Prostate gland (tissue), 2 donors: Measurements from ENCODE around the gene CTR9. TPM values are rescaled to one million over a fixed set of nuclear protein-coding genes. Genes with fewer than 3 reads are reported as not detected.

Source experiments
- DNase-seq: peaks from one replicate; pipeline ENCODE4 v3.0.0-alpha.2; 2019; ENCODE audit warnings: low spot score
- H3K27ac ChIP-seq, 2 donors: fragments of 200-600 bp; sonication (generic); 2 replicates each; pipeline ENCODE4 v1.5.1; 2017 to 2019
- H3K27me3 ChIP-seq: fragments of 200-600 bp; sonication (generic); replicated peaks from 2 replicates; pipeline ENCODE4 v1.5.1; 2019; ENCODE audit not compliant: insufficient read depth
- H3K36me3 ChIP-seq, 2 donors: fragments of 200-600 bp; sonication (generic); 1 replicate in 1 of 2; 2 replicates in 1 of 2; pipeline versions ENCODE4 v1.5.1 to v1.8.1; 2017 to 2019
- H3K4me1 ChIP-seq: fragments of 200-600 bp; sonication (generic); replicated peaks from 2 replicates; pipeline ENCODE4 v1.5.1; 2019
- H3K4me3 ChIP-seq, 2 donors: fragments of 200-600 bp; sonication (generic); 2 replicates each; pipeline ENCODE4 v1.5.1; 2017 to 2019
- H3K9me3 ChIP-seq: fragments of 200-600 bp; sonication (generic); 2 replicates; pipeline ENCODE4 v1.5.1; 2017
- POLR2A ChIP-seq: fragments of 450-650 bp; IDR thresholded peaks from one replicate; pipeline ENCODE4 v1.6.1; 2016; ENCODE audit warnings: antibody characterized with exemption, mild to moderate bottlenecking
- POLR2AphosphoS5 ChIP-seq: sonication (generic); formaldehyde crosslinking; IDR thresholded peaks from one replicate; pipeline ENCODE4 v1.6.1; 2017; ENCODE audit warnings: antibody characterized with exemption
- WGBS: methylation state at CpG from one replicate; pipeline ENCODE4 v1.1.5; 2018; 5-methylcytosine and 5-hydroxymethylcytosine counted together
- intact Hi-C: fragments of 100-400 bp; cut with DNase I; formaldehyde crosslinking; loops from one replicate; pipeline ENCODE4 v1.14.2; 2022
- total RNA-seq, 2 donors: library from RNA; depleted of rRNA; stranded (reverse); fragments of >200 nt; gene quantifications; one replicate each; pipeline ENCODE4 v1.1.0, GENCODE V29; 2016
- TF ChIP-seq, protein P1 (sequence below), 4 experiments: fragments of 200-600 bp in 2 of 4; fragments of 450-650 bp in 2 of 4; sonication (generic) in 2 of 4; IDR thresholded peaks; 1 replicate in 3 of 4; 2 replicates in 1 of 4; pipeline ENCODE4 v1.5.1; 2016 to 2019; ENCODE audit warnings: antibody characterized with exemption in 4 of 4, mild to moderate bottlenecking in 2 of 4, moderate library complexity in 2 of 4

CTR9 gene
- total RNA-seq, 2 donors from 2014 or later, result 23.6 to 28.3 TPM

DNA sequence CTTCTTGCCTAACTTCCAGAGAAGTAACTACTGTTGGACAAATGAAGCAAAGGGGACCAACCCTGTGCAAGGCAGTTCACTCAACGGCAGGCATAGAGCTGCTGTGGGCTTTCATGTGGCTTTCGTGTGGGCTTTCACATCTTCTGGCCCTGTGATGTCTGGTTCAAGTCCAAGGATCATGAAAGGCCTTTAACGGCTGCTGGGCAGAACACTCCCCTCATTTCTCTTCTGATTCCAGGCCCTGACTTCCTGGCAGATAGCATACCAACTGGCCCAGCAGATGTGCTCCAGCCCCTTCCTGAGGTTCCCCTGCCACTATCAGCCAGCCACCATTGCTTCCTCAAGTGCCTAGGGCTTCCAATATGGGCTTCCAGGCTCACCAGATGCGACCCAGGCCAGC is 28.7 kb upstream of the CTR9 start:
- DNase-seq, result no peak
- Histone ChIP-seq H3K9me3 (no peaks in the 10 kb centered on the region), H3K36me3 (no peaks in the 10 kb centered on the region), H3K27me3 (no peaks in the 10 kb centered on the region), H3K27ac (no peak overlapping the region), H3K4me1 (no peaks in the 10 kb centered on the region), H3K4me3 (no peak overlapping the region)
- 76% methylated on average over 4 of the region's 4 CpGs for WGBS
- TF ChIP-seq POLR2A (no peak), POLR2AphosphoS5 (no peak)
- TF ChIP-seq, protein P1, sequence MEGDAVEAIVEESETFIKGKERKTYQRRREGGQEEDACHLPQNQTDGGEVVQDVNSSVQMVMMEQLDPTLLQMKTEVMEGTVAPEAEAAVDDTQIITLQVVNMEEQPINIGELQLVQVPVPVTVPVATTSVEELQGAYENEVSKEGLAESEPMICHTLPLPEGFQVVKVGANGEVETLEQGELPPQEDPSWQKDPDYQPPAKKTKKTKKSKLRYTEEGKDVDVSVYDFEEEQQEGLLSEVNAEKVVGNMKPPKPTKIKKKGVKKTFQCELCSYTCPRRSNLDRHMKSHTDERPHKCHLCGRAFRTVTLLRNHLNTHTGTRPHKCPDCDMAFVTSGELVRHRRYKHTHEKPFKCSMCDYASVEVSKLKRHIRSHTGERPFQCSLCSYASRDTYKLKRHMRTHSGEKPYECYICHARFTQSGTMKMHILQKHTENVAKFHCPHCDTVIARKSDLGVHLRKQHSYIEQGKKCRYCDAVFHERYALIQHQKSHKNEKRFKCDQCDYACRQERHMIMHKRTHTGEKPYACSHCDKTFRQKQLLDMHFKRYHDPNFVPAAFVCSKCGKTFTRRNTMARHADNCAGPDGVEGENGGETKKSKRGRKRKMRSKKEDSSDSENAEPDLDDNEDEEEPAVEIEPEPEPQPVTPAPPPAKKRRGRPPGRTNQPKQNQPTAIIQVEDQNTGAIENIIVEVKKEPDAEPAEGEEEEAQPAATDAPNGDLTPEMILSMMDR (IDR thresholded peaks at IDR 0.05), result no peak
- intact Hi-C loops, result no loop called here

DNA sequence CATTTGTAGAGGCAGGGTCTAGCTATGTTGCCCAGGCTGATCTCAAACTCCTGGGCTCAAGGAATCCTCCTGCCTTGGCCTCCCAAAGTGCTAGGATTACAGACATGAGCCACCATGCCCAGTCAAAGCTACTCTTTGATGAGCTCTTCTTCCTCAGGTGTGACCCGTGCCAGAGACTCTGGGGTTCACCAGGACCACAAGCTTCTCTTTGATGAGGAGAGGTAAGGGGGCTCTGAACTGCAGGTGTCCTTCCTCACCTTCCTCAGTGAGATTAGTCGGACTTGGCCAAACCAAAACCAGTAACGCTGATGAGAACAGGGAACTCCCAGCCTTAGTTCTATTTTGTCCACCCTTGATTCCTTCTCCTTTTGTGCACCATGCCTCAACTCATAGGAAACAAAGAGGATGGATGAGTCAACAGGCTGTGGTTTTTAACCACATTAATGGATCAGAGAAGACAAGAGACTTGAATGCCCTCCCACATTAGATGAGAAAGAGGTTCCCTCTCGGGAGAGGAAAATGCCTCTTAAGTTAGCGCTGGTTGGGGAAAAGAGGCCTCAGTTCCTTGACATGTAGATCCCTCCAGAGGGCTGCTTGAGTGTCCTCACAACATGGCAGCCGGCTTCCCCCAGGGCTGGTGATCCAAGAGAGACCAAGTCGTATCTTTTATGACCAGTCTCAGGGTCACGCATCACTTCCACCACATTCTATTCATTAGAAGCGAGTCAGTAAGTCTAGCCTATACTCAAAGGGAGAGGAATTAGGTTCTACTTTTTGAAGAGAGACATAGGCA is 25.7 kb upstream of the CTR9 start:
- TF ChIP-seq, protein P1 (IDR thresholded peaks at IDR 0.05), result no peak
- no peak for TF ChIP-seq POLR2A
- intact Hi-C loops, result loop anchor here (5.0 kb wide), 3 partner anchors 33 to 148 kb away; partner anchors contain the start of gene IRAG1
- Histone ChIP-seq H3K4me1 (no peaks in the 10 kb centered on the region), H3K4me3 (no peak overlapping the region), H3K27ac (no peak overlapping the region), H3K36me3 (no peaks in the 10 kb centered on the region), H3K9me3 (no peaks in the 10 kb centered on the region), H3K27me3 (no peaks in the 10 kb centered on the region)
- DNase-seq, result no peak
- 93% methylated on average over 9 of the region's 9 CpGs for WGBS

DNA sequence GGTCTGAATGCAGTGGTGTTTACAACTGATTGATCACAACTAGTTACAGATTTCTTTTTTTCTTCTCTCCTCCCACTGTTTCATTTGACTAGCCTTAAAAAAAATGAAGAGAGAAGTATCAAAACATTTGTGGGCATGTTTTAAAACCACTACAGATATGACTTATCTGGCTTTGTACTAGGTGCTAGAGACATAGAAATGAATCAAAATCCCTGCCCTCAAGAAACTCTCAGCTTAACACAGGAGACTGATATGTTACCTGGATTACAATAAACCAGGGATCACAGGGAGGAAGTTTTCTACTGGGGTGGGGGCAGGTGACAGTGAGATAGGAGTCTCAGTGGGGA is 25.2 kb upstream of the CTR9 start:
- intact Hi-C loops, result loop anchor here (5.0 kb wide), 3 partner anchors 34 to 149 kb away; partner anchors contain the start of gene IRAG1
- TF ChIP-seq, protein P1 (IDR thresholded peaks at IDR 0.05), result no peak
- no peak for TF ChIP-seq POLR2AphosphoS5
- Histone ChIP-seq H3K4me3 (no peak overlapping the region), H3K36me3 (no peaks in the 10 kb centered on the region), H3K9me3 (no peaks in the 10 kb centered on the region), H3K4me1 (no peaks in the 10 kb centered on the region), H3K27ac (no peak overlapping the region), H3K27me3 (no peaks in the 10 kb centered on the region)
- DNase-seq, result no peak

- Histone ChIP-seq H3K27me3 (no peaks in the 10 kb centered on the region), H3K9me3 (no peaks in the 10 kb centered on the region), H3K4me3 (no peak overlapping the region), H3K27ac (no peak overlapping the region), H3K4me1 (no peaks in the 10 kb centered on the region), H3K36me3 (no peaks in the 10 kb centered on the region)
- intact Hi-C loops, result loop anchor here (5.0 kb wide), 3 partner anchors 35 to 150 kb away; partner anchors contain the start of gene IRAG1
- no peak for TF ChIP-seq POLR2A
- TF ChIP-seq, protein P1 (IDR thresholded peaks at IDR 0.05), result no peak
- peak; percentile 20 for TF ChIP-seq POLR2AphosphoS5
- no peak for DNase-seq
- 34% methylated on average over 4 of the region's 4 CpGs for WGBS
Observed at GRCh38 chr11:10727146-10727851, 23.7 kb upstream of the CTR9 start.
